Sciatic nerve (tissue), 2 donors: Measurements from ENCODE around the gene RASGRP4. TPM values are rescaled to one million over a fixed set of nuclear protein-coding genes. Genes with fewer than 3 reads are reported as not detected.
A peak's percentile ranks its signal among the peaks of the same experiment; 100 is the strongest.
"Not testable (repeated sequence)": the region's sequence is repeated elsewhere in the genome, so short reads cannot be mapped to it uniquely, and the experiment has no call there.

ENCODE experiments used
- ATAC-seq: fragments of 200-7000 bp; cut with Tn5 transposase; one replicate; pipeline ENCODE4 v1.9.1; 2020; ENCODE audit warnings: mild to moderate bottlenecking, moderate library complexity
- DNase-seq: peaks from one replicate; pipeline ENCODE4 v3.0.0-alpha.2; 2020; ENCODE audit warnings: low spot score
- intact Hi-C: fragments of 100-400 bp; cut with DNase I; formaldehyde crosslinking; loops from one replicate; pipeline ENCODE4 v1.14.2; 2022
- total RNA-seq: library from RNA; stranded (reverse); fragmentation: NEBNext Ultra II Directional; extraction: Animal tissue kit (Norgen Biotek cat#: 25700); gene quantifications from one replicate; pipeline ENCODE4 v1.2.1, GENCODE V29; 2021
- donor health status: DM: no; HTN: no; CAD: no.
- donor health status: DM: no; HTN: no; CAD: no.

RASGRP4 gene
- total RNA-seq, 1 donor from 2014 or later: 7.0 TPM

- DNase-seq (no peak), ATAC-seq (no peak)
- intact Hi-C loops: no loop called here
These were observed 41.6 kb downstream of the RASGRP4 start for GRCh38 chr19:38384209-38385027.

DNA sequence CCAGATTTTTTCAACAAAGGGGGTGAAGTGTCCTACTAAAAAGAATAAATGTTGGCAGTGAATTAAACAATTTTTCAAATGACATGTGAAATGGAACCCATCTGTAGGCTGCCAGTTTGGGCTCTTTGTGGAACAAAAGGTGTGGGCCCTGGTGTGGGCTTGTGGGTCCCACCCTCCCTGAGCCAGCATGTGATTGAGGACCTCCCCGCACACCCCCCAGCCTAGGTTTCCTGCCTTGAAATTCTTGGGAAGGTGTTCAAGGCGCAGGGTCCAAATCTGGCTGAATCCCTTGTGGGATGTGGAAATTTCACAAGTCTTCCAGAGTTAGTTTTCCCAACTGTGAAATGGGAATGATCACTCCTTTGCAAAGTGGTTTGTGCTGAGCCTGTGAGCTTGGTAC is 42.3 kb downstream of the RASGRP4 start:
- ATAC-seq (no peak), DNase-seq (no peak)
- intact Hi-C loops: no loop called here

DNA sequence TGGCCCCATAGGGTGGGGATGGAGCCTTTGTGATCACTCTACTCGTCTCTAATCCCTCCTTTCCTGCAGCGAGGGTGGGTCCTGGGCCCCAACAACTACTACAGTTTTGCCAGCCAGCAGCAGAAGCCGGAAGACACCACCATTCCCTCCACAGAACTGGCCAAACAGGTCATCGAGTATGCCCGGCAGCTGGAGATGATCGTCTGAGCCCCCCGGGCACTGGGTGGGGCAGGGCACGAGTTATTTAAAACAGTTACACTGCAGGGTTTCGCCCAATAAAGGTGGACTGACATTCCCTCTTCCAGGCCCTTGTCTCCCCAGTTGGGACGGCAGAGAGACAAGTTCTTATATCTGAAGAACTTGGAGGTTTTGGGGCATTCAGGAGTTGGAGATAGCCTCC is 42.8 kb downstream of the RASGRP4 start:
- ATAC-seq (no peak), DNase-seq (no peak)
- intact Hi-C loops: no loop called here

- no peak for DNase-seq
- intact Hi-C loops: no loop called here
- ATAC-seq: no peak
These were observed 44.9 kb downstream of the RASGRP4 start for GRCh38 chr19:38381138-38381537.

DNA sequence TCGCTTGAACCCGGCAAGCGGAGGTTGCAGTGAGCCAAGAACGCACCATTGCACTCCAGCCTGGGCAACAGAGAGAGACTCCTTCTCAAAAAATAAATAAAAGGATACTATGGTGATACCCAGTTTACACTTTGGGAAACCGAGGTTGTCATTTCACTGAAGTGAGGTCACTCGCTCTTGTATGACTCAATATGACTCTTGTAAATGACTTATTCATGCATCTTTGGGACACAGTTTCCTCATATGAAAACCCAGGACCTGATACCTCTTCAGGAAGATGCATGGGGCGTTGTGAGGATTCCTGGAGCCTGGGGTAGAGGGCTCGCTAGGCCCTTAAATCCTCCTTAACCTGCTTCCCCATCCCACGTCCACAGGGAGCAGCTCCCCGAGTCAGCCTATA is 47.2 kb downstream of the RASGRP4 start:
- intact Hi-C loops: no loop called here
- DNase-seq (no peak), ATAC-seq (no peak)

- intact Hi-C loops: no loop called here
- ATAC-seq (no peak), DNase-seq (no peak)
These were observed 49.0 kb downstream of the RASGRP4 start for GRCh38 chr19:38377052-38377451.

DNA sequence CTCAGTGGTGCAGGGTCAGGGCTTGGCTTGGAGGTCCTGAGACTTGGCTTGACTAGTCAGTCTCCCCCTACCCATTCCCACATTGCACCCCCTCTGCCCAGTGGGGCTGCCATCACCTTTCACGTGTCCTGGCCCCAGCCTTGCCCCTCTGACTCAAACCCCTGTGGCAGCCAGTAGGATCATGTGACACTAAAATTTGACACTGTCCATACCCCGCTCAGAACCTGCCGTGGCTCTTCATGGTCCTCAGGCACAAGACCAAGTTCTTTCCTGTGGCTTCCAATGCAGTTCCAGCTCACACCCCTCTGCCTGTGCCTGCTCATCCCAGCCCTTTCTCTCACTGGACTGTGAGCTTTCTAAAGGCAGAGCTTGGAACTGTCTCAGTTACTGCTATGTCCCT is 49.4 kb downstream of the RASGRP4 start:
- intact Hi-C loops: no loop called here
- no peak for ATAC-seq
- DNase-seq: no peak

GRCh38 chr19:38375748-38376147 is 50.3 kb downstream of the RASGRP4 start:
- intact Hi-C loops: no loop called here
- DNase-seq: no peak
- ATAC-seq: no peak

DNA sequence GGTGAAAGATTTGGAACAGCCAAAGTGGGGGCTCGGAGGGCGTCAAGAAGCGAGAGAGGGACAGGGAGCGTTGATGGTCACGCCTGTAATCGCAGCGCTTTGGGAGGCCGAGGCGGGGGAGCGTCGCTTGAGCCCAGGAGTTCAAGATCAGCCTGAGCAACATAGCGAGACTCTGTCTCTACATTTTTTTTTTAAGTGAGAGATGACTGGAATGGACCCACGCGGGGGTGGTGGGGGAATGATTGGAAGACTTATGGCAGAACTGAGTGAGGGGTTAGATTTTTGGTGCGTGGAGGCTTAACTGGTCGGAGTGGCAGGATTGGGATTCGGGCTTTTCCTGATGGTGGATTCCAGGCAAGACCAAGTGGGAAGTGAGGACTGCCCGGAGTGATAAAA is 50.9 kb downstream of the RASGRP4 start:
- ATAC-seq (no peak), DNase-seq (no peak)
- intact Hi-C loops: no loop called here

DNA sequence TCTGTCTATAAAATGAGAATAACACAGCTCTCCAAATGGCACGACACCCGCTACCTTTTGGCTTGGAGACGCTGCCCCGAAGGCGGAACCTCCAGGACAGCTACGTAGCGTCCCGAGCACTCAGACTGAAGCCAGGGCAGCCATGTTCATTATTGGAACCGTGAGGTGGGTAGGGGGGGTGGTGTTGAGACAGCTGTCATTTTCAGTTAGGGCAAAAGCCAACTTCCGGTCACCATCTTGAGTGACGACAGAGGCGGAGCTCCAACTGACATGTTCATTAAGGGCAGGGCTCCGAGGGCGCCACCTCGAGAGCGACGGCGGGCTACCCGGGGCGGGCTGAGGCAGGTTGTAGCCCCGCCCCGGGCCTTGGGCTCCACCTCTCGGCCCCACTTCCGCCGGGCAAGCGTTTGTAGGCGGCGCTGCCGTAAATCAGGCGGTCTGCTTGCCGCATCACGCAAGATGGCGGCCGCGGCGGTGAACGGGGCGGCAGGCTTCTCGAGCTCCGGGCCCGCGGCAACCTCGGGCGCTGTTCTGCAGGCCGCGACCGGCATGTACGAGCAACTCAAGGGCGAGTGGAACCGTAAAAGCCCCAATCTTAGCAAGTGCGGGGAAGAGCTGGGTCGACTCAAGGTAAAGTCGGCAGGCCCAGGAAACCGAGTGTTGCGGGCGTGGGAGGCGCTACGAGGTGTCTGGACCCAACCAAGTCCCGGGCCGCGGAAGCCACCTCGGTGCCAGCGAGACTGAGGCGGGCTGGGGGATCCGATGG is 51.5 kb downstream of the RASGRP4 start, which contains the start of gene PSMD8:
Gene PSMD8, plus strand, starts transcription at position 240 of the 766 bp plus-strand sequence. Its CDS starts 31 bp downstream, at position 271.
- intact Hi-C loops: no loop called here
- peak; percentile 99 for DNase-seq
- peak; percentile 99 for ATAC-seq

DNA sequence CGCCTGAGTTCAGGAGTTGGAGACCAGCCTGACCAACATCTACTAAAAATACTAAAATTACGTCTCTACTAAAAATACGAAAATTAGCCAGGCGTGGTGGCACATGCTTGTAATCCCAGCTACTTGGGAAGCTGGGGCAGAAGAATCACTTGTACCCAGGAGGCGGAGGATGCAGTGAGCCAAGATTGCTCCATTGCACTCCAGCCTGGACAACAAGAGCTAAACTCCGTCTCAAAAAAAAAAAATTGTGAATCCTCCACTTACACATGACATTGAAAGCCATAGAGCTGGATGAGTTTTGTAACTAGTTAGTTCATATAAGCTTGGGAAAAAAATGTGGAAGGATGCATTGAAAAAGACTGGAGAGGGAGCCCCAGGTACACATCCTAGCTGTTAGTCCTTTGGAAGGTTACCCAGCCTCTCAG is 52.1 kb downstream of the RASGRP4 start:
- DNase-seq: no peak
- no peak for ATAC-seq
- intact Hi-C loops: no loop called here

DNA sequence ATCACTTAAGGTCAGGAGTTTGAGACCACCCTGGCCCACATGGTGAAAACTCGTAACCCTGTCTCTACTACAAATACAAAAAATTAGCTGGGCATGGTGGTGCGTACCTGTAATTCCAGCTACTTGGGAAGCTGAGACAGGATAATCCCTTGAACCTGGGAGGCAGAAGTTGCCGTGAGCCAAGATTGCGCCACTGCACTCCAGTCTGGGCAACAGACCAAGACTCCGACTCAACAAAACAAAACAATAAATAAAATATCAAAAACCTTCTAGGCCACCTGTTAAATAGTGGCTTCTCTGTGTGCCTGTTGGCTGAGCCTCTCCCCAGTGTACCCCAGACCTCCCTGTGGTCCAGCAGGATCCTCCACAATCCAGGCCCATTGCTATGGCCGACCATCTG is 54.9 kb downstream of the RASGRP4 start:
- DNase-seq: no peak
- intact Hi-C loops: no loop called here
- no peak for ATAC-seq

DNA sequence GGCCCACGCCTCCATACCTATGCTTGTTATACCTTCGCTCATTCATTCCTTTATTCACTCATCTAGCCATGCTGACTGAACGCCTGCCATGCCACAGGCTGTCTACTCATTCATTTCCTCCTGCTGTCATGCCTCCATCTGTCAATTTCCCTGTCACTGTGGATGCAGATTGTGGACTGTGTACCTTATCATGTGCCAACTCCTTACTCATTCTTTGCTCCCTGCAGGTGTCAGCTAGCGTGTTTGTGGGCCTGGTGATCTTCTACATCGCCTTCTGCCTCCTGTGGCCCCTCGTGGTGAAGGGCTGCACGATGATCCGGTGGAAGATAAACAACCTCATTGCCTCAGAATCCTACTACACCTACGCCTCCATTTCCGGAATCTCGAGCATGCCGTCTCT is 55.7 kb downstream of the RASGRP4 start:
- ATAC-seq: no peak
- intact Hi-C loops: no loop called here
- DNase-seq: no peak

DNA sequence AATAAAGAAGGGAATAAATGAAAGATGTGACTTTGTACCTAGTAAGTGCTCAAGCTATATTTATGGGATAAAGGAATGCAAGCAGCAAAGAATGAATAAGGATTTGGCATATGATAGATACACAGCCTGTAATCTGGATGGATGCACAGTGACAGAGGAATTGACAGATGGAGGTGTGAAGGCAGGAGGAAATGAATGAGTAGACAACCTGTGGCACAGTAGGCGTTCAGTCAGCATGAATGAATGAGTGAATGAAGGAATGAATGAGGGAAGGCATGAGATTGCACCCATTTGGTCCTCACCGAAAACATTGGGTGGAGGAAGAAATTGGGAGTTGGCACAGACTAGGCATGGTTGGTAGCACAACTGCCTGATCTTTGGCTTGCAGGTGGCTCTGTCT is 56.4 kb downstream of the RASGRP4 start:
- no peak for DNase-seq
- no peak for ATAC-seq
- intact Hi-C loops: loop anchor here (10.0 kb wide), 1 partner anchor 925 kb away; no protein-coding TSS in a partner anchor

DNA sequence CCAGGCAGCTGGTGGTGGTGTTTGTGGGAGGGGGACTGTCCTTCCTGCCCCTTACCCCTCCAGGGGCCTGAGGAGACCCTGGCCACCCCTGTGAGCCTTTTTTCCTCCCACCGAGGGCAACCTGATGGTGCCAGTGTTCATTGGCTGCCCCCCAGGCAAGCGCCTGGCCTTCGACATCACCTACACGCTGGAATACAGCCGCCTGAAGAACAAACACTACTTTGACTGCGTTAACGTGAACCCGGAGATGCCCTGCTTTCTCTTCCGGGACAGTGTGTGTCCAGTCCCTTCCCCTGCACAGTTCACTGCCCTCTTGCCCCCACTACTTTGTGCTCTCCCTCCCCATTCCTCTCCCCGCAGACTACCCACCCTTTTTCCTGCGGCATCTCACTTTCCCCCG is 59.0 kb downstream of the RASGRP4 start:
- DNase-seq (no peak), ATAC-seq (no peak)
- intact Hi-C loops: loop anchor here (10.0 kb wide), 1 partner anchor 922 kb away; no protein-coding TSS in a partner anchor

- not testable (repeated sequence) for ATAC-seq, DNase-seq
- intact Hi-C loops: loop anchor here (10.0 kb wide), 1 partner anchor 918 kb away; no protein-coding TSS in a partner anchor
These were observed 62.9 kb downstream of the RASGRP4 start for GRCh38 chr19:38362946-38363688.

- DNase-seq: peak; percentile 85
- intact Hi-C loops: loop anchor here (10.0 kb wide), 1 partner anchor 918 kb away; no protein-coding TSS in a partner anchor
- ATAC-seq: peak; percentile 73
These were observed 63.7 kb downstream of the RASGRP4 start for GRCh38 chr19:38362076-38362945.

DNA sequence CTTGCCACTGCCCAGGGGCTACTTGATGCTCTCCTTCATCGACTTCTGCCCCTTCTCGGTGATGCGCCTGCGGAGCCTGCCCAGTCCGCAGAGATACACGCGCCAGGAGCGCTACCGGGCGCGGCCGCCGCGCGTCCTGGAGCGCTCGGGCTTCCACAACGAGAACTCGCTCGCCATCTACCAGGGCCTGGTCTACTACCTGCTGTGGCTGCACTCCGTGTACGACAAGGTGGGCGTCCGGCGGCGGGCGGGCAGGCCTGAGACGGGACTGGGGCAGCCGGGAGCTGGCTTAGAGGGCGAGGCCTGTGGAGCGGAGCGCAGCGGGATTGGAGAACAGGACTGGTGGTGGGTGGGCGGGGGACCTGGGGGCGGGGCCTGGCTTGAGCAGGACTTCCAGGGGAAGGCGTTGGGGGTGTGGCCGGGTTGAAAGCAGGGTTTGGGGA is 64.4 kb downstream of the RASGRP4 start:
- DNase-seq: peak; percentile 74
- ATAC-seq: peak; percentile 86
- intact Hi-C loops: loop anchor here (10.0 kb wide), 1 partner anchor 917 kb away; no protein-coding TSS in a partner anchor
